T-helper 9 cell (primary cell): ENCODE results near the gene SLIT3.
"Not testable (repeated sequence)": the region's sequence is repeated elsewhere in the genome, so short reads cannot be mapped to it uniquely, and the experiment has no call there.

ENCODE experiments used
- DNase-seq: peaks from one replicate; pipeline ENCODE4 v3.0.0-alpha.2; 2020

The SLIT3 gene

DNA sequence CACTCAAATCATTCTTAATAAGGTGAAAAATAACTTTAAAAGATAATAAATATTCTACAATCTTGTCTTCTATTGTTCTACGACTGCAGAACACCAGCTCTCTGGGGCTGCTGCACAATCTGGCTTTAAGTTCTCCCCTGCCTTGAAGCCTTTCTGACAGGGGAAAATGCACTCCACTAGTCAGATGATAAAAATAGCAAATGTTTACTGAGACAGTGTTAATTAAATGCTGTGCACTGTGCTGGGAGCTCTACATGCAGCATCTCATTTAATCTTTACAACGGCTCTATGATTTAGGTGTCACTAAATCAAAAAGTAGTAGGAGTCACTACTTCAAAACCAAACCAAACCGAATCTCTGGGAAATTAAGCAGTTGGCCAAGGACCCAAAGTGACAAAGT, 132.7 kb downstream of the SLIT3 start:
- no peak for DNase-seq

DNA sequence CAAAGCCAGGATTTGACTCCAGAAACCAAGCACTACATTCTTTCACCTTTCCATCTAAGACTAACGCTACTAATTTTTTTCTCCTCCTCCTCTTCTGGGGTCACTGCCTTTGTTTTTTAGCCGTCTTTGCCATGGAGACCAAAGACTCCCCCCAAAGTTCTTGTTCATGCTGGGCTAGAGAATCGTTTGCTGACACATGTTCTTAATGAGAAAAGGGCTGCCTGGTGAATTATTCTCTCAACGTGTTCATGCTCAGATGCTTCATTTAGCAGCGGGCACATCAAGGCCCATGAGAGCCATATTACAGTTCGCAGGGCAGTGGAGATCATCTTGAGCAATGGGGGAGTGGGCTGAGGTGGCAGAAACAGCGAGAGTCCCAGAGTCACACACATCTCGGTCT, 134.9 kb downstream of the SLIT3 start:
- no peak for DNase-seq

DNA sequence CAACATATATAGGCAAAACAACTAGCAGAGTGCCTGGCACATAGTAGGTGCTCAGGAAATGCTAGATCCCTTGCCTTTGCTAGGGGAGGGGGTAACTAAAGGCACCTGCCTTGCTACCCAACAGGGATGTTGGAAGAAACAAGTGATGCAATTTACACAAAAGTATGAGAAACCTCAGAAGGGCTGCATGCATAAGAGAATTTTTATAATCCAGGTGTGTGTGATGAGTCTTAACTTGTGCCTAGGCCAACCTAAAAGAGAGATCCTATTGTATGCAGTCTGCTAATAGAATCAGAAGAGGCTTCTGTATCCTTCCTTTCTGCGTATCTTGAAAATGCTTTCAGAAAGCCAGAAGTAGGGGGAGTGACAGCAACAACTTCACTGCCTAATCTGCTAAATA, 135.9 kb downstream of the SLIT3 start:
- no peak for DNase-seq

- DNase-seq = no peak
Measured at GRCh38 chr5:169164481-169164925, 136.4 kb downstream of the SLIT3 start.

DNA sequence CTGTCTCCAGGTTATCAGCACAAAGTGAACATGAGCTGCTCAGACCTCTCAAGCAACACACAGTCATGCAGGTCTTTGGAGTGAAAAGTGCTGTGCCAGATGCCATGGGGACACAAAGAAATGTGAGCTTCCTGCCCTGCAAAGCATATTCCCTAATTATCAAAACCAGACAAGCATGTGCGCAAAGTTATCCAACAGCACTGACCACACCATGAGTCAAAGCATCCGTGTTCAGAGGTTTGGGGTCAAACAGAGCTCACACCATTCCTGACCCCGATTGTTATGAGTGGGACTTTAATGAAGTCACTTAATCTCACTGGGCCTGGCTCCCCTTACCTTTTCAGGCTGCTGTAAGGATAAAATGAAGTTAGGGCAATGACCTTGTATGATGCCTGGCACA, 138.5 kb downstream of the SLIT3 start:
- DNase-seq = no peak

DNA sequence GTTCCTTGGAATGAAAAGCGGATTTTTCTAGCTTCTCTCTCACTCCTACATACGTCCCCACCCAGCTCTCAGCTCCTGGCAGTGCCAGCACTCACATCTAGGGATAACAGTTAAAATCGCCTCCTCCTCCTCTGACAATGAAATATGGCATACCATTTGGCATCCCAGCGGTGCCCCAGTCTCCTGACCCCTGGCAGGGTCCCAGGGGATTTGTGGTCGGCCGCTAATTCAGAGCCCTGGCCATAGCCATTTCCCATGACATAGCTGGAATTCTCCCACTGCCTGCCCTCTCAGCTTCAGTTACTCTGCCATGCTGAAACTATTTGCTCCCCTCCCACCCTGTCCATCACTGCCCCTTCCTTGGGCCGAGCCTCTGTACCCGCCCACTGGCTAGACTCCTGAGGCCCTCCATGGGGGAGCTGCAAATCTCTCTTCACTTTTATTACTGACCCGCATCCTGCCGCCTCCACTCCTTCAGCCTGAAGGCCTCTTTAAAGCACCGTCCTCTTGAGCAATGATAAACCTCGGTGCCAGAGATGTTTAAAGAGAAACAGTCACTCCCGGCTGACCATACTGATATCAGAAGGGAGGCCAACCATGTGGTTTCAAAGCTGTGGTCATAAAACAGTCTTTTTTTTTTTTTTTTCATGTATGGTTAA, 139.8 kb downstream of the SLIT3 start:
- DNase-seq = no peak

GRCh38 chr5:169160405-169160901, 140.5 kb downstream of the SLIT3 start:
- DNase-seq = no peak

DNA sequence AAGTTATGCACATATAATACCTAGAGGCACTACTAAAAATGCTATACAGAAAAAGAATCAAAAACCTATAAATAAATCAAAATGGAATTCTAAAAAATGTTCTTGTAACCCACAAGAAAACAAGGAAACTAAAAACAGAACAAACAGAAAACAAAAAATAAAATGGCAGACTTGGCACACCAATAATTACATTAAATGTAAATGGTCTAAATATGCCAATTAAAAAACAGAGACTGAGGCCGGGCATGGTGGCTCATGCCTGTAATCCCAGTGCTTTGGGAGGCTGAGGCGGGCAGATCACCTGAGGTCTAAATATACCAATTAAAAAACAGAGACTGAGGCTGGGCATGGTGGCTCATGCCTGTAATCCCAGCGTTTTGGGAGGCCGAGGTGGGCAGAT, 142.2 kb downstream of the SLIT3 start:
- no peak for DNase-seq

- no peak for DNase-seq
Measured at GRCh38 chr5:169157064-169157463, 143.9 kb downstream of the SLIT3 start.

DNA sequence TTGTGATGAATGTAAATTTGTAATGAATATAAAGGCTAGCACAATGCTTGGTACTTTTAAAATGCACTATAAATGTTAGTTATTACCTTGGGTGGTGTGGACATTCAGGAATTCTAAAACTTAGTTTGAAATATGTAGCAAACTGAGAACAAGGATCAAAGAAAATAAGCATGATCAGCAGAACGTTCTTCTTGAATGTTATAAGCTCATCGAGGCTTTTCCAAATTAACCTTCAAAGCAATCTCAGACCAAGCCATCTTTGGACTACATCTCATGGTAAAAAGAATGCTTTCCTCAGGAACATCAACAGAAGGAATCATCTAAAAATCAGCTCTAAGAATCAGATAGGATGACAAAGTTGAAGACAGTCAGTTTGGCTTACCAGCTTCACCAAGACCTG, 146.3 kb downstream of the SLIT3 start:
- DNase-seq = no peak

- no peak for DNase-seq
Measured at GRCh38 chr5:169153405-169153804, 147.5 kb downstream of the SLIT3 start.

DNA sequence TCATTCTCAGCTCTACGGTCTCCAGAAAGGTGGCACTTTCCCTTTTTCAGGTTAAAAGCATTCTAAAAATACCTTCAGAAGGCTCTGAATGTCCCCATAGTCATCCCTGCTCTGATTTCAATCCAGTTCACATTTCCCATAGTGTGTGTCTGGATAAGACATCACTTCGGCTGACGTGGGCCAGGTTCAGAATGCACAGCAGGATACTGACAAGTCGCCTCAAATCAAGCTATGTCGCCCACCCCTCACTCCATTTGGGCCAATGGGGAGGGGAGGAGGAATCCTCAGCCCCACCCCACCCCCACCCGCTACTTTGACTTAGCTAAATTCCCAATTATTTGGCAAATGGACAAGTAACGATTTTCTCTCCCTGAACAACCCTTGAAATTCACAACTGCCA, 148.0 kb downstream of the SLIT3 start:
- DNase-seq = no peak

- DNase-seq = no peak
Measured at GRCh38 chr5:169152453-169152852, 148.5 kb downstream of the SLIT3 start.

GRCh38 chr5:169151051-169151805, 149.7 kb downstream of the SLIT3 start:
- no peak for DNase-seq

DNA sequence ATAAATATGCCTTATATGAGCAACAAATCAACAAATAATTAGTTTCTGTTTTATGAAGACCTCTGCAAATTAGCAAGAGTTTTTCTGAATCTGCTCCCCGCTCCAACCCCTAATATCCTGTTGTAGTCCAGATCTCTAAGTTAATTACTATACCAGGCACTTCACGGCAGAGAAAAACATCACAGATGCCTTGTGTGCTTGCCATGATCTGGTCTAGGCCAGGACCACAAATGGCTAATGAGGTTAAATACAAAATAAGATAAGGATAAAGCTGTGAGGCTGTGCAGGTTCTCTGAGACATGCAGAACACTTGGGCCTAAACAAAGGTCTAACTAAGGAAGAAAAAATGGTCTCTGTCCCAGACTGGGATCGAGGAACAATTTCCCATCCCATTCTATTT, 150.8 kb downstream of the SLIT3 start:
- no peak for DNase-seq

DNA sequence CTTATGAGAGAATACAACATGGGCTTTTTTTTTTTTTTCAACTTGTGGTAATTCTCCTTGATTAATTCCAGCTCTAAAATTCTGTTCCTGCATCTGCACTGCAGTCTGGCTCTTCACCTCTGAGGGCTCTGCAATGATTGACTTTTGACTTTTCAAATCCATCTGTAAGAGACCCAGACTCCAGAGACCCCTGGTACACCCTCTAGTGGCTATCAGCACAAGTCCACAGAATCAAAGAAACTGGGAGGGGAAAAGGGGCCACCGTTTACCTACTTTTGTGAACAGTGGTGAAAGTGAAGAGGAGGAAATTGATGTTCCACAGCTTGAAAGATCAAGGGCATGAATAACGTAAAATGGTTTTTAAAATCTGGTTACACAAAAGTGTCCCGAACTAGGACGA, 151.6 kb downstream of the SLIT3 start:
- no peak for DNase-seq

DNA sequence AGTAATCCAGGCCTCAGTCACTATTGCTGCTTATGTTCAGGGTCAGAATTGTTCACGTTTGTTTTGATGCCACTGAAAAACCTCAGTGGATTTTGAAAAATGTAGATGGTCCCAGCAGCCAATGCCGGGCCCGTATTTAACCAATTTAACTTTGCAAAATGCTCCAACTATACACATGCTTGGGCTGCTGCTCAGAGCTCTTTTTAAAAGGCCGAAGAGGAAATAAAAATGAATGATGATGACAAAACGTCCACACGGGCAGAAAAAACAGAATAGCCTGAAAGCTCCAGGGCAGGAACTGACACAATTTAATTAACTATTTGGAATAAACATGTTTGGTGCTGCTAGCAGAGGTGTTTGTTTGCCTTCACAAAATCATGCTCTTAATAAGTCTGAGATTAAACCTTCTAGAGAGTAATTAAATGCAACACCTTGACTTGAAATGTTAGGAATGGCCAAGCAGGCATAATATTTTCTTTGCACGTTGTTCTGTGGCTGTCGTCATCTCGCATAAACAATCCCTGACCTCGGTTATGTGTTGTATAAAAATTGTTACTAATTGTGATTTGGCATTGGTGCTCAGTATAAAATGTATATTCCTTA, 152.7 kb downstream of the SLIT3 start:
- no peak for DNase-seq

GRCh38 chr5:169147534-169147933, 153.4 kb downstream of the SLIT3 start:
- no peak for DNase-seq

GRCh38 chr5:169146158-169146557, 154.8 kb downstream of the SLIT3 start:
- DNase-seq = no peak

- no peak for DNase-seq
Measured at GRCh38 chr5:169142264-169142970, 158.5 kb downstream of the SLIT3 start.

GRCh38 chr5:169140215-169140614, 160.7 kb downstream of the SLIT3 start:
- DNase-seq = not testable (repeated sequence)

DNA sequence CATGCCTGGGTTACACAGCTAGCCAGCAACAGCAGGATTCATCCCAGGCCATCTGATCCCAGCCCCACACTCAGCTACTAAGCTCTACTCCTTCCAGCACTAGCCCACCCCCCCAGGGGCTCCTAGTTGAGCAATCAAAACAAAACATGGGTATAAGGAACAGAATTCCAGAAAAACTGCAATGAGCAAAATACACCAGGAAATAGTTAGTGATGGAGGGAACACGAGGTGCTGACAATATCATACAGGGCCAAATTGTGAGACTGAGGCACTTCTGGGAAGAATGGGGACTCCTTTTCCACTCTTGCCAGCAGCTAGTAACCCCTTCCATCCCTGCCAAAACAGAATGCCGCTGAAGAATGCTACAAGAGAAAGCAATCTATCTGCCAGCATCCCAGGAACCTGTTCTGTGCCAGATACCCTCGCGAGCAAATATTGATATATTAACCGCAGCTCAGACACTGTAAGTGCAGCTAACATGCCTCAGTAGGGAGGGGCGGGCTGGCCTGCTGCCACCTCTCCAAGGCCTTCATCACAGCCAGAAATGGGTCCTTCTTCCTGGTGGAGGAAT, 161.4 kb downstream of the SLIT3 start:
- DNase-seq = no peak

DNA sequence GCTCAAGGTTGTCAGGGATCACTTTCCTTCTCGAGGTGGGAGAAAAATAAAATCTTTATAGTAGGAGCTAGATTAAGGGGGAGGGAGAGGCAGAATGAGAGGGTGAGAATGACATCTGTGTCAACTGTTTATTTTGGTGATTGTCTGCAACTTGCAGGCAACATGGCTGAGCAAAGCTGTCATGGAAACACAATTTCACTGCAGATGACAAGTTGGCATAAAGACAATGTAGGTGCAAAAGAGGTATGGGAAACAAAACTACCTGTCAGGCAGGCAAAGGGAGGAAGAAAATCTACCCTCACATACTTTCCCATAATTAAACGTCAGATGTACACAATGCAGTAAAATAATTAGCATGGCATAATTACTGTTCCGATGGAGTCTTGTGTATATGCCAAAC, 167.4 kb downstream of the SLIT3 start:
- no peak for DNase-seq
